ENCODE measurements around the gene CDX1. TPM values are rescaled to one million over a fixed set of nuclear protein-coding genes. Genes with fewer than 3 reads are reported as not detected.

The CDX1 gene
- polyA plus RNA-seq, 4 donors, result 205 to 308 (median 228) TPM

DNA sequence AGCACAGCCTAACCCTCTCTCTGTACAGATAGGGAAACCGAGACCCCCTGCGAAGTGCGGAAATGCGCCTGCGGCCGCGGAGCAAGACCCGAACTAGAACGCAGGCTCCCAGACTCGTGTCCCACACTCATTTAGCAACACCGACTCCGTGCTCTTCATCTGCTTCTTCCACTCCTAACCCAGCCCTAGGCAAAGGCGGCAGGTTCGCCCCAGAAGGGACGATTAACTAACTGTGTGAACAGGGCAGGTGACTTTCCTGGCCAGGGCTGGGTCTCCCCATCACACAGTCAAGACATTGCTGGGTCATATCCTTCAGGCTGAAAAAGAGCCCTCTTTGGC lies 903 bp downstream of the CDX1 start:
- Histone ChIP-seq H3K36me3 (ENCODE audit: control insufficient read depth in 3 of 3, insufficient read depth in 2 of 3, low read depth in 1 of 3, low read length in 3 of 3) (peaks cover 0 to 45% (median 0%) of the 10 kb centered on the region in 3 donors), H3K27ac (ENCODE audit: low read depth in 1 of 3, low read length in 2 of 3) (peak overlapping the region; percentile 77 to 94 (median 90)), H3K27me3 (ENCODE audit: control insufficient read depth in 3 of 3, insufficient read depth in 3 of 3, low read length in 3 of 3) (no peaks in the 10 kb centered on the region), H3K4me1 (ENCODE audit: control insufficient read depth in 3 of 3, insufficient read depth in 2 of 3, low read depth in 1 of 3, low read length in 2 of 3) (peaks cover 2 to 54% (median 10%) of the 10 kb centered on the region in 3 donors), H3K9me3 (ENCODE audit: control insufficient read depth in 2 of 2, insufficient read depth in 1 of 2, low read depth in 1 of 2, low read length in 1 of 2) (no peaks in the 10 kb centered on the region), H3K4me3 (ENCODE audit: low read depth in 1 of 3, low read length in 3 of 3) (peak overlapping the region; percentile 47 to 91 (median 81))
- FAIRE-seq, result no peak
- WGBS, 3 donors, result 13 to 47% (median 24%) methylated on average over 15 of the region's 15 CpGs
- DNase-seq, result peak in 1 of 2 donors; percentile 62

DNA sequence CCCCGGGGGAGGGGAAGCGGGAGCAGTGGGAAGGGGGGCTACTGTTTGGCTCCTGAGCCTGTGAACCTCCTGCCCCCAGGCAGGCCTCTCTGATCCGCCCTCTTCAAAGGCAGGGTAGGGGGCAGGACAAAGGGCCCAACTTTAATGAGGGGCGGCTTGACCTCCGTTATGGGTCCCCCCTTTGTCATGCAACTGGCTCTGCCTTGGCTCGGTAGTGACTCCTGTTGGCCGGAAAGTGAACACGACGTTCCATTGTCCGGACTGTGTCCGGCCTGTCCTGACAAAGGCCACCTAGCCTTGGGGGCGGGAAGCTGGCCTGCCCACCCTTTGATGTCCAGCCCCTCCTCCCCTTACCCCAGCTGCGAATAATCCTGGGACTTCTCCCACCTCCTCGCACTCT lies 1.3 kb downstream of the CDX1 start:
- no peaks in the 10 kb centered on the region for H3K27me3 ChIP-seq (ENCODE audit: control insufficient read depth in 3 of 3, insufficient read depth in 3 of 3, low read length in 3 of 3)
- H3K27ac ChIP-seq (ENCODE audit: low read depth in 1 of 3, low read length in 2 of 3), result peak overlapping the region; percentile 77 to 94 (median 90)
- FAIRE-seq (no peak), DNase-seq (peak in 1 of 2 donors; percentile 67)
- WGBS, 3 donors, result 18 to 65% (median 41%) methylated on average over 14 of the region's 14 CpGs
- peak overlapping the region; percentile 47 to 91 (median 81) for H3K4me3 ChIP-seq (ENCODE audit: low read depth in 1 of 3, low read length in 3 of 3)
- peaks cover 0 to 49% (median 0%) of the 10 kb centered on the region in 3 donors for H3K36me3 ChIP-seq (ENCODE audit: control insufficient read depth in 3 of 3, insufficient read depth in 2 of 3, low read depth in 1 of 3, low read length in 3 of 3)
- no peaks in the 10 kb centered on the region for H3K9me3 ChIP-seq (ENCODE audit: control insufficient read depth in 2 of 2, insufficient read depth in 1 of 2, low read depth in 1 of 2, low read length in 1 of 2)
- peaks cover 2 to 54% (median 12%) of the 10 kb centered on the region in 3 donors for H3K4me1 ChIP-seq (ENCODE audit: control insufficient read depth in 3 of 3, insufficient read depth in 2 of 3, low read depth in 1 of 3, low read length in 2 of 3)

DNA sequence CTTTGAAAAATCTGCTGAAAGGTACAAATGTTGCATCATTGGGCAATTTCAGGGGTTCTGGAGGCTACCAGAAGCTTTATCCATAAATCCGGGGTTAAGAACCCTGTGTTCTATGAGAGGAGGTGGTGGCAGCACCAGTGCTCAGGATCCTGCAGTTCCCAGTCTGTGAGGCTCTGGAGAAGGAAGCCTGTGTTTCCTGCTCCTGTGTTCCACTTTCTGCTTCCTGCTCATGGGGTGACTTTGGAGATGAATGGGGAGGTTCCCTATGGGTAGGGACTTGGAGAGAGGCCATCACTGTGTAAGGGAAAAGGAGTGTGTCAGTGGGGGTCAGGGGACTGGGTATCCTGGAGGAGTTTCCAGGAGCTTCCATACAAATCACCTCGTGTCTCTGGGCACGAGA lies 2.3 kb downstream of the CDX1 start:
- FAIRE-seq (no peak), DNase-seq (peak in 1 of 2 donors; percentile 69)
- Histone ChIP-seq H3K27ac (ENCODE audit: low read depth in 1 of 3, low read length in 2 of 3) (peak overlapping the region in 2 of 3 donors; percentile 34 to 90), H3K27me3 (ENCODE audit: control insufficient read depth in 3 of 3, insufficient read depth in 3 of 3, low read length in 3 of 3) (no peaks in the 10 kb centered on the region), H3K4me3 (ENCODE audit: low read depth in 1 of 3, low read length in 3 of 3) (peak overlapping the region in 2 of 3 donors; percentile 81 to 91), H3K9me3 (ENCODE audit: control insufficient read depth in 2 of 2, insufficient read depth in 1 of 2, low read depth in 1 of 2, low read length in 1 of 2) (no peaks in the 10 kb centered on the region), H3K36me3 (ENCODE audit: control insufficient read depth in 3 of 3, insufficient read depth in 2 of 3, low read depth in 1 of 3, low read length in 3 of 3) (peaks cover 0 to 57% (median 0%) of the 10 kb centered on the region in 3 donors), H3K4me1 (ENCODE audit: control insufficient read depth in 3 of 3, insufficient read depth in 2 of 3, low read depth in 1 of 3, low read length in 2 of 3) (peaks cover 2 to 54% (median 14%) of the 10 kb centered on the region in 3 donors)
- 8 to 25% (median 9%) methylated on average over 3 of the region's 3 CpGs for WGBS, 3 donors

DNA sequence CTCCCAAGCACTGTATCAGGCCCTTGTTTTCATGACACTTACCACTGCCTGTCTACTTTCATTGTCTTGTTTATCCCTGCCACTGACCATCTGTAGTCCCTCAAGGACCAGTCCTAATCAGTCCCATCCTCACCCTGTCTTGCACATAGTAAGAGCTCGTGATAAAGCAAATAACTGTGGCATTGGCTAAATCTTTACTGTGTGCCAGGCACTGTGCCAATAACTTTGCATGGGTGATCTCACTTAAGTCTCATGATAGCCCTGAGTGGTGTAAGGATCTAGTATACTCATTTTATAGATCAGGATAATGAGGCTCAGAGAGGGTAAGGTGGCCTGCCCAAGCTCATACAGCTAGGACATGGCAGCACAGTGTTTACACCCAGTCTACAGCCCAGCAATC lies 5.6 kb downstream of the CDX1 start:
- DNase-seq (peak in 1 of 2 donors; percentile 63), FAIRE-seq (no peak)

DNA sequence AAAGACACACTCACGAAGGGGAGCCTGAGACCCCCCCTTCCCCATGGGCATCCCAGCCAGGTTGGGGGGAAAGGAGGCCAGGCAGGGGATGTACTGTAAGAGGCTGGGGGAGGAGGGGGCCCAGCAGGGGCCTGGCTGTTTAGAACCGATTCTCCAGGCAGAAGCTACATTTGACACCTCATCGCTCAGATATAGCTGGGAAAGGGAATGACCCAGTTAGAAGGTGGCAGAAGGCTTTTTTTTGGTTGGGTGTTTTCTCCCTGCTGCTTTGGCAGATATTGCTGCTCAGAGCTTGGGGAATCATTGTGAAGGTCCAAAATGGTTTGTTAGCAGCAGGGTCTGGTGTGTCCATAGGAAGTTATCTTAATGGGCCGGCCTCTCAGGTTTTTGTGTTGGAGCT lies 6.0 kb downstream of the CDX1 start:
- DNase-seq, result no peak
- H3K36me3 ChIP-seq (ENCODE audit: control insufficient read depth in 3 of 3, insufficient read depth in 2 of 3, low read depth in 1 of 3, low read length in 3 of 3), result peaks cover 0 to 89% (median 0%) of the 10 kb centered on the region in 3 donors
- H3K4me1 ChIP-seq (ENCODE audit: control insufficient read depth in 3 of 3, insufficient read depth in 2 of 3, low read depth in 1 of 3, low read length in 2 of 3), result peaks cover 0 to 63% (median 9%) of the 10 kb centered on the region in 3 donors
- peak overlapping the region in 1 of 3 donors; percentile 59 for H3K27ac ChIP-seq (ENCODE audit: low read depth in 1 of 3, low read length in 2 of 3)
- whole genome bisulfite sequencing, 3 donors, result 61 to 80% (median 68%) methylated on average over 4 of the region's 4 CpGs
- no peak for FAIRE-seq
- H3K27me3 ChIP-seq (ENCODE audit: control insufficient read depth in 3 of 3, insufficient read depth in 3 of 3, low read length in 3 of 3), result no peaks in the 10 kb centered on the region
- H3K9me3 ChIP-seq (ENCODE audit: control insufficient read depth in 2 of 2, insufficient read depth in 1 of 2, low read depth in 1 of 2, low read length in 1 of 2), result no peaks in the 10 kb centered on the region
- no peak overlapping the region for H3K4me3 ChIP-seq (ENCODE audit: low read depth in 1 of 3, low read length in 3 of 3)

More for the DNA sequence above, 5.6 kb downstream of the CDX1 start:
- 18 to 43% (median 32%) methylated on average over 1 of the region's 1 CpG for WGBS, 3 donors
- Histone ChIP-seq H3K36me3 (ENCODE audit: control insufficient read depth in 3 of 3, insufficient read depth in 2 of 3, low read depth in 1 of 3, low read length in 3 of 3) (peaks cover 0 to 89% (median 0%) of the 10 kb centered on the region in 3 donors), H3K27me3 (ENCODE audit: control insufficient read depth in 3 of 3, insufficient read depth in 3 of 3, low read length in 3 of 3) (no peaks in the 10 kb centered on the region), H3K27ac (ENCODE audit: low read depth in 1 of 3, low read length in 2 of 3) (peak overlapping the region in 2 of 3 donors; percentile 12 to 59), H3K4me3 (ENCODE audit: low read depth in 1 of 3, low read length in 3 of 3) (no peak overlapping the region), H3K9me3 (ENCODE audit: control insufficient read depth in 2 of 2, insufficient read depth in 1 of 2, low read depth in 1 of 2, low read length in 1 of 2) (no peaks in the 10 kb centered on the region), H3K4me1 (ENCODE audit: control insufficient read depth in 3 of 3, insufficient read depth in 2 of 3, low read depth in 1 of 3, low read length in 2 of 3) (peaks cover 0 to 59% (median 9%) of the 10 kb centered on the region in 3 donors)

- H3K36me3 ChIP-seq (ENCODE audit: control insufficient read depth in 3 of 3, insufficient read depth in 2 of 3, low read depth in 1 of 3, low read length in 3 of 3), result peaks cover 0 to 92% (median 0%) of the 10 kb centered on the region in 3 donors
- H3K9me3 ChIP-seq (ENCODE audit: control insufficient read depth in 2 of 2, insufficient read depth in 1 of 2, low read depth in 1 of 2, low read length in 1 of 2), result no peaks in the 10 kb centered on the region
- H3K27ac ChIP-seq (ENCODE audit: low read depth in 1 of 3, low read length in 2 of 3), result peak overlapping the region in 2 of 3 donors; percentile 34 to 59
- DNase-seq (peak; percentile 54 to 81), FAIRE-seq (no peak)
- 26 to 62% (median 50%) methylated on average over 3 of the region's 3 CpGs for WGBS, 3 donors
- H3K4me3 ChIP-seq (ENCODE audit: low read depth in 1 of 3, low read length in 3 of 3), result no peak overlapping the region
- H3K27me3 ChIP-seq (ENCODE audit: control insufficient read depth in 3 of 3, insufficient read depth in 3 of 3, low read length in 3 of 3), result no peaks in the 10 kb centered on the region
- H3K4me1 ChIP-seq (ENCODE audit: control insufficient read depth in 3 of 3, insufficient read depth in 2 of 3, low read depth in 1 of 3, low read length in 2 of 3), result peaks cover 0 to 69% (median 9%) of the 10 kb centered on the region in 3 donors
Observed at GRCh38 chr5:150173161-150173560, 6.6 kb downstream of the CDX1 start.

- peak overlapping the region in 1 of 3 donors; percentile 59 for H3K27ac ChIP-seq (ENCODE audit: low read depth in 1 of 3, low read length in 2 of 3)
- 59 to 71% (median 69%) methylated on average over 6 of the region's 6 CpGs for WGBS, 3 donors
Observed at GRCh38 chr5:150174285-150174684, 7.7 kb downstream of the CDX1 start.

GRCh38 chr5:150175076-150175475 lies 8.5 kb downstream of the CDX1 start:
- 12 to 24% (median 13%) methylated on average over 1 of the region's 1 CpG for WGBS, 3 donors
- H3K36me3 ChIP-seq (ENCODE audit: control insufficient read depth in 3 of 3, insufficient read depth in 2 of 3, low read depth in 1 of 3, low read length in 3 of 3), result peaks cover 0 to 94% (median 0%) of the 10 kb centered on the region in 3 donors
- peak overlapping the region in 2 of 3 donors; percentile 7 to 39 for H3K27ac ChIP-seq (ENCODE audit: low read depth in 1 of 3, low read length in 2 of 3)
- FAIRE-seq (no peak), DNase-seq (no peak)
- no peaks in the 10 kb centered on the region for H3K9me3 ChIP-seq (ENCODE audit: control insufficient read depth in 2 of 2, insufficient read depth in 1 of 2, low read depth in 1 of 2, low read length in 1 of 2)
- H3K4me1 ChIP-seq (ENCODE audit: control insufficient read depth in 3 of 3, insufficient read depth in 2 of 3, low read depth in 1 of 3, low read length in 2 of 3), result peaks cover 4 to 82% (median 24%) of the 10 kb centered on the region in 3 donors
- no peaks in the 10 kb centered on the region for H3K27me3 ChIP-seq (ENCODE audit: control insufficient read depth in 3 of 3, insufficient read depth in 3 of 3, low read length in 3 of 3)
- no peak overlapping the region for H3K4me3 ChIP-seq (ENCODE audit: low read depth in 1 of 3, low read length in 3 of 3)

More at GRCh38 chr5:150174285-150174684, 7.7 kb downstream of the CDX1 start:
- Histone ChIP-seq H3K36me3 (ENCODE audit: control insufficient read depth in 3 of 3, insufficient read depth in 2 of 3, low read depth in 1 of 3, low read length in 3 of 3) (peaks cover 0 to 94% (median 0%) of the 10 kb centered on the region in 3 donors), H3K9me3 (ENCODE audit: control insufficient read depth in 2 of 2, insufficient read depth in 1 of 2, low read depth in 1 of 2, low read length in 1 of 2) (no peaks in the 10 kb centered on the region), H3K4me1 (ENCODE audit: control insufficient read depth in 3 of 3, insufficient read depth in 2 of 3, low read depth in 1 of 3, low read length in 2 of 3) (peaks cover 2 to 78% (median 17%) of the 10 kb centered on the region in 3 donors), H3K4me3 (ENCODE audit: low read depth in 1 of 3, low read length in 3 of 3) (no peak overlapping the region), H3K27me3 (ENCODE audit: control insufficient read depth in 3 of 3, insufficient read depth in 3 of 3, low read length in 3 of 3) (no peaks in the 10 kb centered on the region)
- FAIRE-seq, result no peak
- DNase-seq, result no peak
